K562 (cell line): ENCODE results near the gene TRMT1. TPM values are rescaled to one million over a fixed set of nuclear protein-coding genes. Genes with fewer than 3 reads are reported as not detected.

Experiments used
- ATAC-seq: fragments of 200-7000 bp; cut with Tn5 transposase; 3 replicates; pipeline ENCODE4 v1.9.1; 2020; ENCODE audit warnings: moderate library complexity
- BruUV-seq: library from RNA; stranded (reverse); fragments of 400-500 nt; replicated peaks from 2 replicates; lab custom pipeline; 2021; lab: Mats Ljungman, UMichigan
- CTCF ChIA-PET: fragments of 300-600 bp; formaldehyde crosslinking; extraction: SDS; loops from one replicate; lab custom pipeline; 2021; ENCODE audit warnings: low intra/inter-chr PET ratio; lab: Yijun Ruan, JAX
- POLR2A ChIA-PET: fragments of 300-600, 350-650 bp; sonication (Branson Sonifier 250); formaldehyde crosslinking; extraction: SDS; loops from one replicate; lab custom pipeline; 2021; ENCODE audit warnings: antibody characterized with exemption, inconsistent platforms; lab: Yijun Ruan, JAX
- DNase-seq, 4 experiments: peaks; one replicate each; pipeline versions ENCODE4 v3.0.0 to v3.0.0-alpha.2; 2011 to 2018; ENCODE audit warnings: low spot score in 3 of 4, mixed read lengths in 3 of 4; ENCODE audit errors: extremely low read depth in 1 of 4
- FAIRE-seq: peaks from 2 replicates; lab custom pipeline; 2011; peaks lifted over from hg19 to GRCh38; lab: Jason Lieb, UNC
- H2AFZ ChIP-seq: 2 replicates; pipeline ENCODE4 v1.6.0; 2011; ENCODE audit warnings: low read depth, low read length, control low read depth, inconsistent platforms
- H3K27ac ChIP-seq: fragments of 200-600 bp; 3 replicates; pipeline ENCODE4 v1.8.0; 2011; ENCODE audit warnings: low read depth, mild to moderate bottlenecking, control low read depth, inconsistent platforms, low read length, moderate library complexity, mixed read lengths; ENCODE audit errors: extremely low read depth
- H3K27me3 ChIP-seq, 2 experiments: fragments of 300-600 bp in 1 of 2; 2 replicates in 1 of 2; 3 replicates in 1 of 2; pipeline versions ENCODE4 v1.6.0 to v1.8.0; 2011; ENCODE audit warnings: inconsistent platforms in 2 of 2, low read length in 2 of 2, mild to moderate bottlenecking in 1 of 2, mixed read lengths in 1 of 2, moderate library complexity in 1 of 2; ENCODE audit not compliant: control insufficient read depth in 2 of 2, insufficient read depth in 2 of 2
- H3K36me3 ChIP-seq: fragments of 300-600 bp; 3 replicates; pipeline ENCODE4 v1.8.0; 2011; ENCODE audit warnings: mild to moderate bottlenecking, low read length, inconsistent platforms; ENCODE audit not compliant: control insufficient read depth, insufficient read depth
- H3K4me1 ChIP-seq, 2 experiments: fragments of 200-600 bp in 1 of 2; replicated peaks in 1 of 2; 2 replicates in 1 of 2; 3 replicates in 1 of 2; pipeline versions ENCODE4 v1.5.1 to v1.8.0; 2011; ENCODE audit warnings: inconsistent platforms in 2 of 2, low read length in 2 of 2, mild to moderate bottlenecking in 1 of 2, mixed read lengths in 1 of 2, moderate library complexity in 1 of 2; ENCODE audit not compliant: control insufficient read depth in 2 of 2, insufficient read depth in 2 of 2
- H3K4me2 ChIP-seq: 2 replicates; pipeline ENCODE4 v1.6.1; 2011; ENCODE audit warnings: low read length, control low read depth, inconsistent platforms, mixed read lengths; ENCODE audit not compliant: insufficient read depth
- H3K4me3 ChIP-seq: fragments of 200-600 bp; sonication (generic), shearing (Covaris generic); 2 replicates; pipeline ENCODE4 v1.5.1; 2016; ENCODE audit warnings: control low read depth, inconsistent platforms
- H3K79me2 ChIP-seq: fragments of 200-600 bp; 3 replicates; pipeline ENCODE4 v1.8.0; 2011; ENCODE audit warnings: low read length, inconsistent platforms; ENCODE audit not compliant: control insufficient read depth, insufficient read depth
- H3K9ac ChIP-seq, 2 experiments: 2 replicates each; pipeline versions ENCODE4 v1.6.0 to v1.6.1; 2011; ENCODE audit warnings: low read depth in 2 of 2, low read length in 2 of 2, control low read depth in 1 of 2, inconsistent platforms in 1 of 2, mild to moderate bottlenecking in 1 of 2, mixed read lengths in 1 of 2; ENCODE audit not compliant: insufficient read depth in 1 of 2
- H3K9me1 ChIP-seq: one replicate; pipeline ENCODE4 v1.6.0; 2011; ENCODE audit warnings: inconsistent platforms, mild to moderate bottlenecking, low read length, moderate library complexity; ENCODE audit not compliant: control insufficient read depth, insufficient read depth
- H3K9me3 ChIP-seq: replicated peaks from 2 replicates; pipeline ENCODE4 v1.5.1; 2011; ENCODE audit warnings: low read depth, low read length, inconsistent platforms; ENCODE audit not compliant: control insufficient read depth, insufficient read depth
- H4K20me1 ChIP-seq: replicated peaks from 2 replicates; pipeline ENCODE4 v1.6.1; 2011; ENCODE audit warnings: low read length, inconsistent platforms, mixed read lengths; ENCODE audit not compliant: control insufficient read depth, insufficient read depth
- BRF1 ChIP-seq: IDR thresholded peaks from 3 replicates; pipeline ENCODE4 v1.6.1; 2011; ENCODE audit warnings: borderline replicate concordance, mild to moderate bottlenecking; ENCODE audit not compliant: insufficient read length; ENCODE audit errors: extremely low read depth
- EP400 ChIP-seq: fragments of 450-650 bp; IDR thresholded peaks from 2 replicates; pipeline ENCODE4 v1.6.1; 2017; ENCODE audit warnings: antibody characterized with exemption, mild to moderate bottlenecking, moderate library complexity
- GTF2E2 ChIP-seq: fragments of 200-800 bp; sonication (Bioruptor generic); IDR thresholded peaks from 2 replicates; pipeline ENCODE4 v1.6.1; 2016; ENCODE audit warnings: missing genetic modification characterization, missing compliant biosample characterization
- KAT7 ChIP-seq: sonication (generic); formaldehyde crosslinking; IDR thresholded peaks from 2 replicates; pipeline ENCODE4 v1.8.0; 2022; ENCODE audit warnings: missing genetic modification reagents, mild to moderate bottlenecking, borderline replicate concordance
- NFE2 ChIP-seq: IDR thresholded peaks from 2 replicates; pipeline ENCODE4 v1.6.1; 2014; ENCODE audit warnings: antibody characterized with exemption, low read depth
- NR3C1 ChIP-seq: sonication (generic); formaldehyde crosslinking; IDR thresholded peaks from 2 replicates; pipeline ENCODE4 v1.8.1; 2022; ENCODE audit warnings: missing genetic modification reagents
- PRMT5 ChIP-seq: sonication (generic); formaldehyde crosslinking; IDR thresholded peaks from 2 replicates; pipeline ENCODE4 v1.5.0; 2020; ENCODE audit warnings: missing genetic modification reagents
- RBFOX2 ChIP-seq: fragments of 200-400 bp; formaldehyde crosslinking; IDR thresholded peaks from 2 replicates; pipeline ENCODE4 v1.6.1; 2017; ENCODE audit warnings: low read depth, mild to moderate bottlenecking, low read length, moderate library complexity
- RBM39 ChIP-seq: fragments of 200-400 bp; formaldehyde crosslinking; optimal IDR thresholded peaks from 2 replicates; pipeline ENCODE3; 2018; ENCODE audit warnings: low read depth, low read length
- SAFB2 ChIP-seq: fragments of 200-400 bp; formaldehyde crosslinking; IDR thresholded peaks from 2 replicates; pipeline ENCODE4 v1.6.1; 2018; ENCODE audit warnings: borderline replicate concordance, low read length, low read depth, moderate library complexity; ENCODE audit not compliant: severe bottlenecking
- SIX5 ChIP-seq, 2 experiments: IDR thresholded peaks; 2 replicates each; pipeline ENCODE4 v1.6.1; 2011; ENCODE audit warnings: low read length in 2 of 2, borderline replicate concordance in 1 of 2, low read depth in 1 of 2, mild to moderate bottlenecking in 1 of 2, moderate library complexity in 1 of 2; ENCODE audit not compliant: insufficient read depth in 1 of 2
- SMARCA5 ChIP-seq: fragments of 450-650 bp; IDR thresholded peaks from 2 replicates; pipeline ENCODE4 v1.6.1; 2016
- TOE1 ChIP-seq, 2 experiments: fragments of 450-650 bp in 1 of 2; sonication (generic) in 1 of 2; formaldehyde crosslinking in 1 of 2; IDR thresholded peaks; 2 replicates each; pipeline versions ENCODE4 v1.7.1 to v1.8.0; 2016 to 2022; ENCODE audit warnings: borderline replicate concordance in 2 of 2, mild to moderate bottlenecking in 2 of 2, antibody characterized with exemption in 1 of 2, inconsistent platforms in 1 of 2, low read depth in 1 of 2, missing genetic modification reagents in 1 of 2, moderate library complexity in 1 of 2
- U2AF2 ChIP-seq: fragments of 200-400 bp; formaldehyde crosslinking; optimal IDR thresholded peaks from 2 replicates; pipeline ENCODE3; 2017; ENCODE audit warnings: low read depth, mild to moderate bottlenecking, low read length
- ZC3H11A ChIP-seq: IDR thresholded peaks from 2 replicates; pipeline ENCODE4 v1.6.1; 2012; ENCODE audit warnings: low read depth, low read length, improper control_type of control experiment
- ZC3H4 ChIP-seq: sonication (generic); formaldehyde crosslinking; IDR thresholded peaks from 2 replicates; pipeline ENCODE4 v1.9.0; 2021; ENCODE audit warnings: missing genetic modification reagents, borderline replicate concordance
- ZNF408 ChIP-seq: fragments of 250-450 bp; sonication (Bioruptor Pico); IDR thresholded peaks from 2 replicates; pipeline ENCODE4 v1.4.0; 2020; ENCODE audit warnings: low read depth, mild to moderate bottlenecking, moderate library complexity
- WGBS: fragments of 100-300 bp; shearing (Covaris generic); methylation state at CpG from one replicate; pipeline ENCODE4 v1.1.6; 2016; ENCODE audit warnings: low coverage, mixed read lengths; ENCODE audit not compliant: insufficient coverage; ENCODE audit errors: missing lambda C conversion rate; 5-methylcytosine and 5-hydroxymethylcytosine counted together
- in situ Hi-C: fragments of 300-500 bp; cut with MboI; formaldehyde crosslinking; loops from 4 replicates; pipeline ENCODE4 v1.15.0; 2018; ENCODE audit warnings: inconsistent platforms, mixed read lengths
- intact Hi-C: fragments of 100-400 bp; cut with micrococcal nuclease; formaldehyde crosslinking; loops from 2 replicates; pipeline ENCODE4 v1.14.2; 2022
- polyA plus RNA-seq, 8 experiments: library from polyadenylated mRNA; depleted of rRNA in 4 of 8; stranded (reverse) in 5 of 8; unstranded in 3 of 8; fragments of >200 nt; fragmentation: Nextera tagmentation in 2 of 8; fragmentation: Illumina TruSeq in 1 of 8; extraction: Ambion mirVana in 2 of 8; extraction: Trizol in 1 of 8; gene quantifications; 2 replicates each; pipeline versions ENCODE4 v1.2.1 to v1.2.3, GENCODE V29; 2011 to 2014; ENCODE audit warnings: inconsistent platforms in 1 of 8, missing spikeins in 1 of 8
- total RNA-seq, 7 experiments: library from RNA; depleted of rRNA in 6 of 7; stranded (reverse); fragments of >200 nt in 6 of 7; fragmentation: Illumina TruSeq in 2 of 7; extraction: Trizol in 2 of 7; gene quantifications; 2 replicates each; pipeline versions ENCODE4 v1.2.1 to v1.2.3, GENCODE V29; 2011 to 2021; ENCODE audit warnings: low replicate concordance in 1 of 7
- TF ChIP-seq, protein P1 (sequence below): fragments of 450-650 bp; formaldehyde crosslinking; conservative IDR thresholded peaks from 2 replicates; pipeline ENCODE4 v1.4.0; 2022; ENCODE audit warnings: mild to moderate bottlenecking, missing genetic modification characterization
- TF ChIP-seq, protein P2 (sequence below): sonication (generic); formaldehyde crosslinking; IDR thresholded peaks from 2 replicates; pipeline ENCODE4 v1.5.0; 2020; ENCODE audit warnings: missing genetic modification reagents

TRMT1 gene
- total and polyA plus RNA-seq, 9 of the 15 experiments (the other 6 are each of a cell fraction or from before 2014, with no cell fraction given), result 5.8 to 158 (median 54.3) TPM

DNA sequence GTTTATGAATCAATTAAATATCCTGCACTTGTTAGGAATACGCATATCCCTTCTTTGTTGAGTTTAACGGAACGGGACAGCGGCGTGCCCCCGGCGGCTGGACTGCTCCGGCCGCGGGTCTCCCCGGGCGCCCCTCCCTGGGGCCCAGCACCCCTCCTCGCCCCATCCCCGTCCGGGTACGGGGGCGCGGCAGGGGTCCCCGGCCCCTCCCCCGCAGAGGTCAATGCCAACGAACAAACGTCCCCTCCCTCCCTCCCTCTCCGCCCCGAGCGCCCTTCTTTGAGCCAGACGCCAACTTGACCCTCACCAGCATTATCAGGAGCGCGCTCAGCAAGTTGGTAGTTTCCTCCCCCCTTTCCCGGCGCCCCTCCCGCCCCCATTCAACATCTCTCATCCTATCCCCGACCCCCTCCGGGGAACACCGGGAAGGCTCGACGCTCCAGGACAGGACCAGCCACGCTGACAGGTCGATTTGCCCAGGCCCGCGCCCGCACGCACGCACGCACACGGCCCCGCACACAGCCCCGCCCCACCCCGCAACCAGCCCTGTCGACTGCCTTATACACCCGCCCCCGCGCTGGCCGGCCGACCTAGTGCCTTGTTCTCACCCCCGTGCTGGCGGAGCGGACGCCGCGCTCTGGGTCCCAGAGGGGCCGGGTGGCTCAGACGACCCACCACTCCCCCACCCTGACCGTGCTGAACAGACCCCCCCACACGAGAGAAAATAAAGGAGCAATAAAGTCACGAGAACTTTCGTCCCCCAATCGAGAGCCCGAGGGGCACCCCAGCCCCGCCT is 18.9 kb downstream of the TRMT1 start:
- 2% methylated on average over 6 of the region's 69 CpGs for WGBS
- Histone ChIP-seq H4K20me1 (no peaks in the 10 kb centered on the region), H3K36me3 (peaks cover 37% of the 10 kb centered on the region), H3K4me1 (peaks cover 36 to 80% of the 10 kb centered on the region in 2 experiments), H3K4me2 (peak overlapping the region; percentile 56), H3K9me1 (no peaks in the 10 kb centered on the region), H3K9me3 (no peaks in the 10 kb centered on the region), H3K4me3 (peak overlapping the region; percentile 34), H3K27ac (peak overlapping the region; percentile 98), H2AFZ (no peak overlapping the region), H3K79me2 (peaks cover 49% of the 10 kb centered on the region), H3K9ac (peak overlapping the region; percentile 72 to 88), H3K27me3 (no peaks in the 10 kb centered on the region)
- intact Hi-C loops (loop anchor here (1.0 kb wide), 1 partner anchor 165 kb away; no protein-coding TSS in a partner anchor), in situ Hi-C loops (no loop called here)
- ChIA-PET CTCF (interaction anchor here (0.6 to 1.2 kb wide), 3 partner anchors 58 to 134 kb away, joined by 3 to 6 read pairs (median 5); no protein-coding TSS in a partner anchor), POLR2A (interaction anchor here (0.6 kb wide), 1 partner anchor 95 kb away, joined by 4 read pairs; no protein-coding TSS in a partner anchor)
- FAIRE-seq, result no peak
- ATAC-seq, result peak; percentile 60
- peak; percentile 68 to 89 (median 76) for DNase-seq
- BruUV-seq, result no TSS peak
- TF ChIP-seq NR3C1, result no peak
- no peak for TF ChIP-seq NFE2
- TF ChIP-seq, protein P1, sequence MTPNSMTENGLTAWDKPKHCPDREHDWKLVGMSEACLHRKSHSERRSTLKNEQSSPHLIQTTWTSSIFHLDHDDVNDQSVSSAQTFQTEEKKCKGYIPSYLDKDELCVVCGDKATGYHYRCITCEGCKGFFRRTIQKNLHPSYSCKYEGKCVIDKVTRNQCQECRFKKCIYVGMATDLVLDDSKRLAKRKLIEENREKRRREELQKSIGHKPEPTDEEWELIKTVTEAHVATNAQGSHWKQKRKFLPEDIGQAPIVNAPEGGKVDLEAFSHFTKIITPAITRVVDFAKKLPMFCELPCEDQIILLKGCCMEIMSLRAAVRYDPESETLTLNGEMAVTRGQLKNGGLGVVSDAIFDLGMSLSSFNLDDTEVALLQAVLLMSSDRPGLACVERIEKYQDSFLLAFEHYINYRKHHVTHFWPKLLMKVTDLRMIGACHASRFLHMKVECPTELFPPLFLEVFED (CRISPR knock-in tag), result peak; percentile 88
- TF ChIP-seq SMARCA5, result no peak
- no peak for TF ChIP-seq SIX5 (IDR thresholded peaks at IDR 0.05; ENCODE audit: borderline replicate concordance in 1 of 2, insufficient read depth in 1 of 2, low read depth in 1 of 2, low read length in 2 of 2)
- TF ChIP-seq, protein P2, sequence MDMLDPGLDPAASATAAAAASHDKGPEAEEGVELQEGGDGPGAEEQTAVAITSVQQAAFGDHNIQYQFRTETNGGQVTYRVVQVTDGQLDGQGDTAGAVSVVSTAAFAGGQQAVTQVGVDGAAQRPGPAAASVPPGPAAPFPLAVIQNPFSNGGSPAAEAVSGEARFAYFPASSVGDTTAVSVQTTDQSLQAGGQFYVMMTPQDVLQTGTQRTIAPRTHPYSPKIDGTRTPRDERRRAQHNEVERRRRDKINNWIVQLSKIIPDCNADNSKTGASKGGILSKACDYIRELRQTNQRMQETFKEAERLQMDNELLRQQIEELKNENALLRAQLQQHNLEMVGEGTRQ (CRISPR knock-in tag), result no peak
- TF ChIP-seq RBM39, result peak; percentile 26
- TF ChIP-seq ZC3H11A, result no peak
- no peak for TF ChIP-seq U2AF2
- TF ChIP-seq EP400, result no peak
- TF ChIP-seq ZNF408 (CRISPR knock-in tag), result no peak
- TF ChIP-seq TOE1 (IDR thresholded peaks at IDR 0.05; ENCODE audit: borderline replicate concordance), result no peak
- TF ChIP-seq TOE1 (CRISPR knock-in tag; IDR thresholded peaks at IDR 0.05; ENCODE audit: borderline replicate concordance, low read depth), result peak; percentile 24; the same call in 1 of the 2 replicates
- no peak for TF ChIP-seq BRF1
- TF ChIP-seq RBFOX2, result peak; percentile 78
- 0 out of 2 replicates have a peak, but pooled peaks have one; percentile 8 for TF ChIP-seq KAT7 (CRISPR knock-in tag)
- no peak for TF ChIP-seq ZC3H4 (CRISPR knock-in tag)
- no peak for TF ChIP-seq GTF2E2 (tag)
- no peak for TF ChIP-seq SAFB2
- TF ChIP-seq PRMT5, result no peak
